SK-N-SH (cell line): ENCODE results near the gene CHCHD5. TPM values are rescaled to one million over a fixed set of nuclear protein-coding genes. Genes with fewer than 3 reads are reported as not detected.

ENCODE experiments used
- CTCF ChIA-PET: fragments of 300-600, 350-600 bp; formaldehyde crosslinking; extraction: SDS; loops from one replicate; lab custom pipeline; 2021; lab: Yijun Ruan, JAX
- POLR2A ChIA-PET: fragments of 350-600 bp; sonication (Branson Sonifier 250); formaldehyde crosslinking; extraction: SDS; loops from one replicate; lab custom pipeline; 2020; ENCODE audit warnings: antibody characterized with exemption, inconsistent platforms; lab: Yijun Ruan, JAX
- DNase-seq: peaks from one replicate; pipeline ENCODE4 v3.0.0; 2012
- H2AFZ ChIP-seq: fragments of 200-600 bp; sonication (generic); 2 replicates; pipeline ENCODE4 v1.8.1; 2016; ENCODE audit warnings: antibody characterized with exemption, mild to moderate bottlenecking, low read depth
- H3F3A ChIP-seq: fragments of 200-600 bp; sonication (generic); replicated peaks from 2 replicates; pipeline ENCODE3; 2016; ENCODE audit warnings: antibody characterized with exemption, mild to moderate bottlenecking; ENCODE audit not compliant: insufficient read depth
- H3K27ac ChIP-seq, 2 experiments: fragments of 200-500 bp in 1 of 2; fragments of 200-600 bp in 1 of 2; sonication (Bioruptor generic) in 1 of 2; sonication (generic), shearing (Covaris generic) in 1 of 2; 2 replicates each; pipeline versions ENCODE4 v1.5.1 to v1.6.1; 2014 to 2016; ENCODE audit warnings: low read depth in 2 of 2, inconsistent platforms in 1 of 2, low read length in 1 of 2, mild to moderate bottlenecking in 1 of 2, mixed read lengths in 1 of 2
- H3K27me3 ChIP-seq: fragments of 200-600 bp; sonication (generic), shearing (Covaris generic); 2 replicates; pipeline ENCODE4 v1.6.1; 2016; ENCODE audit warnings: mixed run types; ENCODE audit not compliant: insufficient read depth
- H3K36me3 ChIP-seq, 2 experiments: fragments of 200-500 bp in 1 of 2; fragments of 200-600 bp in 1 of 2; sonication (Bioruptor generic) in 1 of 2; sonication (generic) in 1 of 2; replicated peaks in 1 of 2; 2 replicates each; pipeline versions ENCODE3 to v1.5.1; 2014 to 2016; ENCODE audit warnings: low read length in 1 of 2, mild to moderate bottlenecking in 1 of 2; ENCODE audit not compliant: insufficient read depth in 2 of 2, control insufficient read depth in 1 of 2
- H3K4me1 ChIP-seq, 2 experiments: fragments of 200-500 bp in 1 of 2; fragments of 200-600 bp in 1 of 2; sonication (Bioruptor generic) in 1 of 2; sonication (generic), shearing (Covaris generic) in 1 of 2; 2 replicates each; pipeline versions ENCODE4 v1.5.1 to v1.6.1; 2014 to 2016; ENCODE audit warnings: low read depth in 1 of 2, low read length in 1 of 2, mixed run types in 1 of 2; ENCODE audit not compliant: insufficient read depth in 2 of 2, control insufficient read depth in 1 of 2
- H3K4me2 ChIP-seq: fragments of 200-600 bp; sonication (generic), shearing (Covaris generic); 2 replicates; pipeline ENCODE4 v1.6.1; 2017; ENCODE audit warnings: mixed run types
- H3K4me3 ChIP-seq, 2 experiments: fragments of 200-500 bp in 1 of 2; fragments of 200-600 bp in 1 of 2; sonication (Bioruptor generic) in 1 of 2; sonication (generic), shearing (Covaris generic) in 1 of 2; 2 replicates each; pipeline versions ENCODE4 v1.5.1 to v1.8.1; 2014 to 2016; ENCODE audit warnings: low read depth in 2 of 2, inconsistent platforms in 1 of 2, low read length in 1 of 2, mild to moderate bottlenecking in 1 of 2, mixed read lengths in 1 of 2, moderate library complexity in 1 of 2
- H3K79me2 ChIP-seq: fragments of 200-600 bp; sonication (generic); 2 replicates; pipeline ENCODE4 v1.8.1; 2017; ENCODE audit warnings: mild to moderate bottlenecking; ENCODE audit not compliant: insufficient read depth
- H3K9ac ChIP-seq: fragments of 200-600 bp; sonication (generic); 2 replicates; pipeline ENCODE4 v1.6.1; 2017; ENCODE audit warnings: mixed run types
- H3K9me2 ChIP-seq: fragments of 200-600 bp; sonication (generic); 2 replicates; pipeline ENCODE4 v1.6.1; 2017; ENCODE audit warnings: mixed run types
- H3K9me3 ChIP-seq: fragments of 200-600 bp; sonication (generic); 2 replicates; pipeline ENCODE4 v1.6.1; 2017; ENCODE audit warnings: mixed run types, mild to moderate bottlenecking, moderate library complexity
- H4K20me1 ChIP-seq: fragments of 200-600 bp; sonication (generic); 2 replicates; pipeline ENCODE4 v1.6.1; 2017; ENCODE audit warnings: mild to moderate bottlenecking, mixed run types; ENCODE audit not compliant: insufficient read depth
- EP300 ChIP-seq, 2 experiments: IDR thresholded peaks; 2 replicates each; pipeline versions ENCODE4 v1.4.0 to v1.6.1; 2012; ENCODE audit warnings: borderline replicate concordance in 1 of 2, low read depth in 1 of 2, low read length in 1 of 2
- FOSL2 ChIP-seq: IDR thresholded peaks from 2 replicates; pipeline ENCODE4 v1.4.0; 2012; ENCODE audit warnings: low read depth, mild to moderate bottlenecking, moderate library complexity, borderline replicate concordance
- FOXJ3 ChIP-seq: sonication (generic); formaldehyde crosslinking; IDR thresholded peaks from 2 replicates; pipeline ENCODE4 v1.5.1; 2020; ENCODE audit warnings: mild to moderate bottlenecking, missing genetic modification reagents
- JUND ChIP-seq: IDR thresholded peaks from 2 replicates; pipeline ENCODE4 v1.4.0; 2012
- NFIC ChIP-seq: IDR thresholded peaks from 2 replicates; pipeline ENCODE4 v1.4.0; 2012; ENCODE audit warnings: borderline replicate concordance
- RCOR1 ChIP-seq: fragments of 150-350 bp; IDR thresholded peaks from 2 replicates; pipeline ENCODE4 v1.6.1; 2017; ENCODE audit warnings: antibody characterized with exemption, low read length
- TCF12 ChIP-seq: IDR thresholded peaks from 2 replicates; pipeline ENCODE4 v1.4.0; 2012
- YY1 ChIP-seq: IDR thresholded peaks from 2 replicates; pipeline ENCODE4 v1.4.0; 2012; ENCODE audit warnings: low read depth, mild to moderate bottlenecking
- polyA plus RNA-seq, 3 experiments: library from polyadenylated mRNA; depleted of rRNA; stranded (reverse); fragments of >200 nt; gene quantifications; 2 replicates each; pipeline ENCODE4 v1.2.3, GENCODE V29; 2012
- TF ChIP-seq, protein P1 (sequence below): IDR thresholded peaks from 2 replicates; pipeline ENCODE4 v1.4.0; 2012; ENCODE audit warnings: low read depth, borderline replicate concordance
- TF ChIP-seq, protein P2 (sequence below): IDR thresholded peaks from 2 replicates; pipeline ENCODE4 v1.4.0; 2012; ENCODE audit warnings: low read depth, borderline replicate concordance
- TF ChIP-seq, protein P3 (sequence below): IDR thresholded peaks from 2 replicates; pipeline ENCODE4; 2012
- TF ChIP-seq, protein P4 (sequence below): fragments of 200-600 bp; sonication (generic); IDR thresholded peaks from 2 replicates; pipeline ENCODE4 v1.6.1; 2017; ENCODE audit warnings: antibody characterized with exemption, mild to moderate bottlenecking, moderate library complexity
- TF ChIP-seq, protein P5 (sequence below): fragments of 150-350 bp; IDR thresholded peaks from 2 replicates; pipeline ENCODE4 v1.6.1; 2016; ENCODE audit warnings: mild to moderate bottlenecking, low read depth, low read length

The CHCHD5 gene
- polyA plus RNA-seq, 1 of the 3 experiments (the other 2 are of a cell fraction) = 55.9 TPM

DNA sequence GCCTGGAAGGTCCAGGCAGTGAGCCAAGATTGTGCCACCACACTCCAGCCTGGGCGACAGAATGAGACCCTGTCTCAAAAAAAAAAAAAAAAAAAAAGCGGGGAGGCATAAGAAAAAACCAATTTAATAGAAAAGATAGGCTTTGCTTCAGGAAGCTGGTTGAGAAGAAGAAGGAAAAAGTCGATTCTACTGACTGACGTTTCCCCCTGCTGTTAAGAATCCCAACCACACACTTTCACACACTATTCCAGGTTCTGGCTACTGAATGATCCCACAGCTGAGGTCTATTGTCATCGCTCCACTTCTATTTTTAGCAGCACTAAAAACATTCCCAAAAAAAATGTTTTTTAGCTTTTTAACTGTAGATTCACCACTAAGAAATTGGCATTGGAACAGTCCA is 6.7 kb upstream of the CHCHD5 start (continued):
- TF ChIP-seq, protein P1, sequence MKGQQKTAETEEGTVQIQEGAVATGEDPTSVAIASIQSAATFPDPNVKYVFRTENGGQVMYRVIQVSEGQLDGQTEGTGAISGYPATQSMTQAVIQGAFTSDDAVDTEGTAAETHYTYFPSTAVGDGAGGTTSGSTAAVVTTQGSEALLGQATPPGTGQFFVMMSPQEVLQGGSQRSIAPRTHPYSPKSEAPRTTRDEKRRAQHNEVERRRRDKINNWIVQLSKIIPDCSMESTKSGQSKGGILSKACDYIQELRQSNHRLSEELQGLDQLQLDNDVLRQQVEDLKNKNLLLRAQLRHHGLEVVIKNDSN = no peak
- TF ChIP-seq, protein P2, sequence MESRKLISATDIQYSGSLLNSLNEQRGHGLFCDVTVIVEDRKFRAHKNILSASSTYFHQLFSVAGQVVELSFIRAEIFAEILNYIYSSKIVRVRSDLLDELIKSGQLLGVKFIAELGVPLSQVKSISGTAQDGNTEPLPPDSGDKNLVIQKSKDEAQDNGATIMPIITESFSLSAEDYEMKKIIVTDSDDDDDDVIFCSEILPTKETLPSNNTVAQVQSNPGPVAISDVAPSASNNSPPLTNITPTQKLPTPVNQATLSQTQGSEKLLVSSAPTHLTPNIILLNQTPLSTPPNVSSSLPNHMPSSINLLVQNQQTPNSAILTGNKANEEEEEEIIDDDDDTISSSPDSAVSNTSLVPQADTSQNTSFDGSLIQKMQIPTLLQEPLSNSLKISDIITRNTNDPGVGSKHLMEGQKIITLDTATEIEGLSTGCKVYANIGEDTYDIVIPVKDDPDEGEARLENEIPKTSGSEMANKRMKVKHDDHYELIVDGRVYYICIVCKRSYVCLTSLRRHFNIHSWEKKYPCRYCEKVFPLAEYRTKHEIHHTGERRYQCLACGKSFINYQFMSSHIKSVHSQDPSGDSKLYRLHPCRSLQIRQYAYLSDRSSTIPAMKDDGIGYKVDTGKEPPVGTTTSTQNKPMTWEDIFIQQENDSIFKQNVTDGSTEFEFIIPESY = no peak

DNA sequence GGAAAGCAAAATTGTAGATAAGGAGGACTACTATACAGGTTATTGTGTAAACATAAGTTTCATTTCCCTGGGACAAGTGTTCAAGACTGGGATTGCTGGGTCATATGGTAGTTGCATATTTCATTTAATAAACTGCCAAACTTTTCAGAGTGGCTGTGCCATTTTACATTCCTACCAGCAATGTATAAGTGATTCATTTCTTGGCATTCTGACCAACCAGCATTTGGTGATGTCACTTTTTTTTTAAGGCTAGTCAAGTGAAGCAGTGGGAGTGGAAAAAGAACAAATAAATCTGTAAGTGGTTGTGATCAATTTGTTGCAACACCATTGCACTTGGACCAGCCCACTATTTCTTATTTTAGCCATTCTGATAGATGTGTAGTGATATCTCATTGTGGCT is 5.2 kb upstream of the CHCHD5 start:
- H3K27ac ChIP-seq = peak overlapping the region in 1 of 2 experiments; percentile 45; a peak in 2 of 4 replicates
- CTCF ChIA-PET = no interaction called here
- POLR2A ChIA-PET = no interaction called here

More for the DNA sequence above, 5.2 kb upstream of the CHCHD5 start:
- Histone ChIP-seq H3K79me2 (no peaks in the 10 kb centered on the region), H2AFZ (no peak overlapping the region), H3K9ac (no peak overlapping the region), H3K27me3 (no peaks in the 10 kb centered on the region), H3K36me3 (peaks cover 12 to 24% of the 10 kb centered on the region in 2 experiments), H3K9me3 (no peaks in the 10 kb centered on the region), H3F3A (peaks cover 38% of the 10 kb centered on the region), H3K4me2 (no peak overlapping the region), H4K20me1 (no peaks in the 10 kb centered on the region), H3K9me2 (no peaks in the 10 kb centered on the region), H3K4me3 (no peak overlapping the region), H3K4me1 (peaks cover 7 to 11% of the 10 kb centered on the region in 2 experiments; a peak in 3 of 4 replicates)
- TF ChIP-seq, protein P3, sequence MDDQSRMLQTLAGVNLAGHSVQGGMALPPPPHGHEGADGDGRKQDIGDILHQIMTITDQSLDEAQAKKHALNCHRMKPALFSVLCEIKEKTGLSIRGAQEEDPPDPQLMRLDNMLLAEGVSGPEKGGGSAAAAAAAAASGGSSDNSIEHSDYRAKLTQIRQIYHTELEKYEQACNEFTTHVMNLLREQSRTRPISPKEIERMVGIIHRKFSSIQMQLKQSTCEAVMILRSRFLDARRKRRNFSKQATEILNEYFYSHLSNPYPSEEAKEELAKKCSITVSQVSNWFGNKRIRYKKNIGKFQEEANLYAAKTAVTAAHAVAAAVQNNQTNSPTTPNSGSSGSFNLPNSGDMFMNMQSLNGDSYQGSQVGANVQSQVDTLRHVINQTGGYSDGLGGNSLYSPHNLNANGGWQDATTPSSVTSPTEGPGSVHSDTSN = peak; percentile 51; the same call in 1 of the 2 replicates
- TF ChIP-seq TCF12 (peak; percentile 61), FOSL2 (peak; percentile 80), EP300 (IDR thresholded peaks at IDR 0.05; ENCODE audit: borderline replicate concordance in 1 of 2, low read depth in 1 of 2, low read length in 1 of 2) (no peak), NFIC (peak; percentile 76), FOXJ3 (no peak), RCOR1 (no peak), YY1 (no peak), JUND (peak; percentile 69)
- TF ChIP-seq, protein P4, sequence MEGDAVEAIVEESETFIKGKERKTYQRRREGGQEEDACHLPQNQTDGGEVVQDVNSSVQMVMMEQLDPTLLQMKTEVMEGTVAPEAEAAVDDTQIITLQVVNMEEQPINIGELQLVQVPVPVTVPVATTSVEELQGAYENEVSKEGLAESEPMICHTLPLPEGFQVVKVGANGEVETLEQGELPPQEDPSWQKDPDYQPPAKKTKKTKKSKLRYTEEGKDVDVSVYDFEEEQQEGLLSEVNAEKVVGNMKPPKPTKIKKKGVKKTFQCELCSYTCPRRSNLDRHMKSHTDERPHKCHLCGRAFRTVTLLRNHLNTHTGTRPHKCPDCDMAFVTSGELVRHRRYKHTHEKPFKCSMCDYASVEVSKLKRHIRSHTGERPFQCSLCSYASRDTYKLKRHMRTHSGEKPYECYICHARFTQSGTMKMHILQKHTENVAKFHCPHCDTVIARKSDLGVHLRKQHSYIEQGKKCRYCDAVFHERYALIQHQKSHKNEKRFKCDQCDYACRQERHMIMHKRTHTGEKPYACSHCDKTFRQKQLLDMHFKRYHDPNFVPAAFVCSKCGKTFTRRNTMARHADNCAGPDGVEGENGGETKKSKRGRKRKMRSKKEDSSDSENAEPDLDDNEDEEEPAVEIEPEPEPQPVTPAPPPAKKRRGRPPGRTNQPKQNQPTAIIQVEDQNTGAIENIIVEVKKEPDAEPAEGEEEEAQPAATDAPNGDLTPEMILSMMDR = peak; percentile 28
- TF ChIP-seq, protein P5, sequence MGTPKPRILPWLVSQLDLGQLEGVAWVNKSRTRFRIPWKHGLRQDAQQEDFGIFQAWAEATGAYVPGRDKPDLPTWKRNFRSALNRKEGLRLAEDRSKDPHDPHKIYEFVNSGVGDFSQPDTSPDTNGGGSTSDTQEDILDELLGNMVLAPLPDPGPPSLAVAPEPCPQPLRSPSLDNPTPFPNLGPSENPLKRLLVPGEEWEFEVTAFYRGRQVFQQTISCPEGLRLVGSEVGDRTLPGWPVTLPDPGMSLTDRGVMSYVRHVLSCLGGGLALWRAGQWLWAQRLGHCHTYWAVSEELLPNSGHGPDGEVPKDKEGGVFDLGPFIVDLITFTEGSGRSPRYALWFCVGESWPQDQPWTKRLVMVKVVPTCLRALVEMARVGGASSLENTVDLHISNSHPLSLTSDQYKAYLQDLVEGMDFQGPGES = no peak
- no peak for DNase-seq
